Measurements from ENCODE around the gene ANKRD55.
"Not testable (repeated sequence)": the region's sequence is repeated elsewhere in the genome, so short reads cannot be mapped to it uniquely, and the experiment has no call there.

ANKRD55 gene

DNA sequence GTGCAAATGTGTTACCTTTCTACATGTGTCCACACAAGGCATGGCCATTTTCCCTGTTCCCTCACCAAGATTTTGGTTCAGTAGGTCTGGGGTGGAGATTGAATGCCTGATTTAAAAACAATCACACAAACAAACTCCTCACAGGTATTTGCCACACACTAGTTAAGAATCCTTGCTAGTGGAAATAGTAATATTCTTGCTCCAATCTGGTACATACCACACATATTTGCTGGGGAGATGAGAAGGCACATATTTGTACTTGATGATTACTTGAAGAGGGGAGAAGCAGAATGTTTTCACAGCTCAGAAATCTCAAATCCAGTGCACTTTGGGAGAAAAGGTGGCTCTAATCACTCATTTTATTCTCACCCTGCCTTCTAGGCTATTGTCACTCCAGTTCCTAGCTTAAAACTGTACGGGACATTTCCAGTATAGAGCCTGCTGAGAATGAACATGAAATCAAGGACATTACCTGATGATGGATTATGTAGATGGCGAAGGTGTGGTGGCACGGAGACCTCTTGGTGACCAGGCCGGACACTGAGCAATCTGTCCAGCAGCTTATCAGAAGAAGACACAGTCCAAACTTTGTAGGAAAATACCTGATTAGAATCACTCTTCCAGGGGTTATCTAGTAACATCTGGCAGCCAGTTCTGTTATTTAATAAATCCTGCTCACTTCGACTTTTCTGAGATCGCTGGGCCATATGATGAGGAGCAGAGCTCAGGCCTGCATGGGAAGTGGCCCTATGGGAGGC is 122.3 kb downstream of the ANKRD55 start:
- peaks cover 3% of the 10 kb centered on the region for H3K4me1 ChIP-seq (ENCODE audit: insufficient read depth, low read length)
- no peaks in the 10 kb centered on the region for H3K9me3 ChIP-seq (ENCODE audit: low read length)
- H3K4me3 ChIP-seq (ENCODE audit: low read depth in 1 of 2, low read length in 2 of 2): no peak overlapping the region
- H3K27me3 ChIP-seq (ENCODE audit: control insufficient read depth in 1 of 2, insufficient read depth in 2 of 2, low read length in 2 of 2): no peaks in the 10 kb centered on the region
- H3K9ac ChIP-seq (ENCODE audit: low read length): no peak overlapping the region
- no peak overlapping the region for H3K27ac ChIP-seq (ENCODE audit: low read depth, low read length)
- no peaks in the 10 kb centered on the region for H3K36me3 ChIP-seq (ENCODE audit: insufficient read depth, low read length)

- Histone ChIP-seq H3K4me1 (ENCODE audit: insufficient read depth, low read length) (peaks cover 4% of the 10 kb centered on the region), H3K9me3 (ENCODE audit: low read length) (no peaks in the 10 kb centered on the region), H3K9ac (ENCODE audit: low read length) (no peak overlapping the region), H3K36me3 (ENCODE audit: insufficient read depth, low read length) (no peaks in the 10 kb centered on the region), H3K4me3 (ENCODE audit: low read depth in 1 of 2, low read length in 2 of 2) (no peak overlapping the region), H3K27me3 (ENCODE audit: control insufficient read depth in 1 of 2, insufficient read depth in 2 of 2, low read length in 2 of 2) (no peaks in the 10 kb centered on the region), H3K27ac (ENCODE audit: low read depth, low read length) (no peak overlapping the region)
Measured at GRCh38 chr5:56108246-56108645, 124.9 kb downstream of the ANKRD55 start.

DNA sequence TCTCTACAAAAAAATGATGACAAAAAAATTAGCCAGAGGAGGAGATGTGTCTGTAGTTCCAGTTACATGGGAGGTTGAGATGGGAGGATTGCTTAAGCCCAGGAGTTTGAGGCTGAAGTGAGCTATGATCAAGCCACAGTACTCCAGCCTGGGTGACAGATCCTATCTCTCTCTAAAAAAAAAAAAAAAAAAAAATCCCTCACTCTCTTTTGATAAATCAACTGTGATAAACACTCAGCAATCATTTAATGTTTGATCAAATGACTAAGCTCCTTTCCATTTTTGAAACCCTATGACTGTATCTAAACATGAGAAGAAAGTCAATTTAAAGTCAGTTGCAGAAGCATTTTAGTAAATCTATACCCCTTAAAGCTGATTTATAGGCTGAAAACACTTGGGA is 126.3 kb downstream of the ANKRD55 start:
- Histone ChIP-seq H3K4me3 (ENCODE audit: low read depth in 1 of 2, low read length in 2 of 2) (no peak overlapping the region), H3K27ac (ENCODE audit: low read depth, low read length) (no peak overlapping the region), H3K9ac (ENCODE audit: low read length) (no peak overlapping the region), H3K27me3 (ENCODE audit: control insufficient read depth in 1 of 2, insufficient read depth in 2 of 2, low read length in 2 of 2) (no peaks in the 10 kb centered on the region), H3K36me3 (ENCODE audit: insufficient read depth, low read length) (no peaks in the 10 kb centered on the region), H3K9me3 (ENCODE audit: low read length) (no peaks in the 10 kb centered on the region), H3K4me1 (ENCODE audit: insufficient read depth, low read length) (peaks cover 4% of the 10 kb centered on the region)

DNA sequence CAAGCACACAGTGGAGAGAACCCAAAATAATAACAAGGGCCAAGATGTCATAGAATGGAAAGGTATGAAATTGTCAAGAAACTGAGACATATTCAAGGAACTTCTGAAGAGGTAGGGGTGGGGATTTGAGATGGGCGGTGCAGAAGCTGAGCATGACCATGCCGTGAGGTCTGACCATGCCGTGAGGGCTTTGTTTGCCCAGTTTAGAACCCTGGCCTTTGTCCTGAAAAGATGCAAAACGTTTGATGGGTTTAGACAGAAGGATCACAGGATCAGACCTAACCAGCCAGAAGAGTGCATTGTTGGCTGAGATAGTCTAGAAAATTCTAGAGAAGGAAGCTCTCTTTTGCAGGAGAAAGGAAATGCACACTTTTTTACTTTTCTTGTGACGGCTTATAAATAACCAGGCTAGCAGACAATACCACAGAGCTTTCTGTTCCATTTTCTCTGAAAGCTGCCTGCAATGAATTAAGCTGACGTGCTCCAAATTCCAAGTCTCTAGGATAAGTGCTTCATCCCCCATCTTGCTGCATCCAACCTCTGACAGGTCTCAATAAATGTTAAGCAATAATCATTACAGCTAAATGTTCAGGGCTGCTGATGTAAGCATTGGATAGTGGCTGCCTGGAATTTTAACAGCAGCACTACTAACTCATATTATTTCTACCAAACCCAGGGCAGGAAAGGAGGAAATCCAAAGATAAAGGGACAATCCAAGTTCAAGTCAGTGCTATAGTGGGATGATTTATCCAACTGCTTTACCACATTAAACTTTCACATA is 127.4 kb downstream of the ANKRD55 start:
- no peak overlapping the region for H3K9ac ChIP-seq (ENCODE audit: low read length)
- H3K27ac ChIP-seq (ENCODE audit: low read depth, low read length): no peak overlapping the region
- H3K9me3 ChIP-seq (ENCODE audit: low read length): no peaks in the 10 kb centered on the region
- H3K36me3 ChIP-seq (ENCODE audit: insufficient read depth, low read length): no peaks in the 10 kb centered on the region
- H3K4me3 ChIP-seq (ENCODE audit: low read depth in 1 of 2, low read length in 2 of 2): no peak overlapping the region
- no peaks in the 10 kb centered on the region for H3K27me3 ChIP-seq (ENCODE audit: control insufficient read depth in 1 of 2, insufficient read depth in 2 of 2, low read length in 2 of 2)
- peaks cover 4% of the 10 kb centered on the region for H3K4me1 ChIP-seq (ENCODE audit: insufficient read depth, low read length)

- no peak overlapping the region for H3K4me3 ChIP-seq (ENCODE audit: low read depth in 1 of 2, low read length in 2 of 2)
- no peaks in the 10 kb centered on the region for H3K36me3 ChIP-seq (ENCODE audit: insufficient read depth, low read length)
- no peak overlapping the region for H3K27ac ChIP-seq (ENCODE audit: low read depth, low read length)
- H3K27me3 ChIP-seq (ENCODE audit: control insufficient read depth in 1 of 2, insufficient read depth in 2 of 2, low read length in 2 of 2): no peaks in the 10 kb centered on the region
- no peak overlapping the region for H3K9ac ChIP-seq (ENCODE audit: low read length)
- no peaks in the 10 kb centered on the region for H3K9me3 ChIP-seq (ENCODE audit: low read length)
- H3K4me1 ChIP-seq (ENCODE audit: insufficient read depth, low read length): peaks cover 4% of the 10 kb centered on the region
Measured at GRCh38 chr5:56102889-56103288, 130.2 kb downstream of the ANKRD55 start.

GRCh38 chr5:56102207-56102606 is 130.9 kb downstream of the ANKRD55 start:
- H3K9ac ChIP-seq (ENCODE audit: low read length); H3K4me3 ChIP-seq (ENCODE audit: low read depth in 1 of 2, low read length in 2 of 2); H3K4me1 ChIP-seq (ENCODE audit: insufficient read depth, low read length); H3K36me3 ChIP-seq (ENCODE audit: insufficient read depth, low read length); H3K27ac ChIP-seq (ENCODE audit: low read depth, low read length); H3K27me3 ChIP-seq (ENCODE audit: control insufficient read depth in 1 of 2, insufficient read depth in 2 of 2, low read length in 2 of 2); H3K9me3 ChIP-seq (ENCODE audit: low read length): not testable (repeated sequence)

GRCh38 chr5:56101180-56101579 is 131.9 kb downstream of the ANKRD55 start:
- H3K36me3 ChIP-seq (ENCODE audit: insufficient read depth, low read length): no peaks in the 10 kb centered on the region
- H3K9me3 ChIP-seq (ENCODE audit: low read length): no peaks in the 10 kb centered on the region
- no peak overlapping the region for H3K4me3 ChIP-seq (ENCODE audit: low read depth in 1 of 2, low read length in 2 of 2)
- no peak overlapping the region for H3K9ac ChIP-seq (ENCODE audit: low read length)
- H3K4me1 ChIP-seq (ENCODE audit: insufficient read depth, low read length): peaks cover 4% of the 10 kb centered on the region
- H3K27ac ChIP-seq (ENCODE audit: low read depth, low read length): no peak overlapping the region
- no peaks in the 10 kb centered on the region for H3K27me3 ChIP-seq (ENCODE audit: control insufficient read depth in 1 of 2, insufficient read depth in 2 of 2, low read length in 2 of 2)

DNA sequence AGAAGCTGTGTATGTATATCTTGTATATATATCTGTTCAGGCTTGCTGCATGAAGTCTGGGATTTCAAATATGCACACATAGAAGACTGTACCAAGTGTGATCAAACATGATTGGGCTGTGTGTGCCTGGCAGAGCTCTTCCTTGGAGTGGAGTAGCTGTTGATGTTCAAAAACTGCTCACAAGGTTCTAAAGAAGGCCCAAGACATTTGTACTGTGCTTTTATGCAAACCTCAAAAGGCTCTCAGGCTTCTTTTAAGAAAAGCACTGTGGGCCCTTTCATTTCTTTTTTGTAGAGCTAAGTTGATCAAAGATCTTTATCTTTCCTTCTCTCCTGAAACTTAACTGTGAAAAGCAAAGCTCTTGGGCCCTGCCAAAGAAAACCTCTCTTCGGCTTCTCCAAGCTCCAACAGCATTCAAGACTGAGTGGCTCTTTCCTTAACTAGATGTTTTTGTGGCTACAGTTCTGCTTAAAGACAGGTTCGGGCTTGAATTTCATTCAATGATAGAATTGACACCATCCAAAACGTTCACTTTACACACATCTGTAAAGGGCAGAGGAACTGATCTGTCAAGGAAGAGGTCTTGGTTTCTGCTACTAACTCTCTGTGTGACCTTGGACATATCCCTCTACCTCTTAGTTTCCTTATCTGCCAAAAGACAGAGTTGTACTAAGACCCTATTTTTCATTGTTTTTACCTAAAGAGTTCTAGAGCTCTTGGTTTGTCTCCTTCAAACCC is 132.5 kb downstream of the ANKRD55 start:
- H3K27me3 ChIP-seq (ENCODE audit: control insufficient read depth in 1 of 2, insufficient read depth in 2 of 2, low read length in 2 of 2): no peaks in the 10 kb centered on the region
- H3K9me3 ChIP-seq (ENCODE audit: low read length): no peaks in the 10 kb centered on the region
- no peak overlapping the region for H3K4me3 ChIP-seq (ENCODE audit: low read depth in 1 of 2, low read length in 2 of 2)
- no peaks in the 10 kb centered on the region for H3K4me1 ChIP-seq (ENCODE audit: insufficient read depth, low read length)
- no peaks in the 10 kb centered on the region for H3K36me3 ChIP-seq (ENCODE audit: insufficient read depth, low read length)
- H3K27ac ChIP-seq (ENCODE audit: low read depth, low read length): no peak overlapping the region
- H3K9ac ChIP-seq (ENCODE audit: low read length): no peak overlapping the region

- Histone ChIP-seq H3K4me1 (ENCODE audit: insufficient read depth, low read length) (no peaks in the 10 kb centered on the region), H3K4me3 (ENCODE audit: low read depth in 1 of 2, low read length in 2 of 2) (no peak overlapping the region), H3K9me3 (ENCODE audit: low read length) (no peaks in the 10 kb centered on the region), H3K27ac (ENCODE audit: low read depth, low read length) (no peak overlapping the region), H3K9ac (ENCODE audit: low read length) (no peak overlapping the region), H3K27me3 (ENCODE audit: control insufficient read depth in 1 of 2, insufficient read depth in 2 of 2, low read length in 2 of 2) (no peaks in the 10 kb centered on the region), H3K36me3 (ENCODE audit: insufficient read depth, low read length) (no peaks in the 10 kb centered on the region)
Measured at GRCh38 chr5:56099346-56099745, 133.8 kb downstream of the ANKRD55 start.

- Histone ChIP-seq H3K4me3 (ENCODE audit: low read depth in 1 of 2, low read length in 2 of 2) (no peak overlapping the region), H3K27ac (ENCODE audit: low read depth, low read length) (no peak overlapping the region), H3K4me1 (ENCODE audit: insufficient read depth, low read length) (no peaks in the 10 kb centered on the region), H3K27me3 (ENCODE audit: control insufficient read depth in 1 of 2, insufficient read depth in 2 of 2, low read length in 2 of 2) (no peaks in the 10 kb centered on the region), H3K9ac (ENCODE audit: low read length) (no peak overlapping the region), H3K9me3 (ENCODE audit: low read length) (no peaks in the 10 kb centered on the region), H3K36me3 (ENCODE audit: insufficient read depth, low read length) (no peaks in the 10 kb centered on the region)
Measured at GRCh38 chr5:56097055-56097454, 136.1 kb downstream of the ANKRD55 start.

DNA sequence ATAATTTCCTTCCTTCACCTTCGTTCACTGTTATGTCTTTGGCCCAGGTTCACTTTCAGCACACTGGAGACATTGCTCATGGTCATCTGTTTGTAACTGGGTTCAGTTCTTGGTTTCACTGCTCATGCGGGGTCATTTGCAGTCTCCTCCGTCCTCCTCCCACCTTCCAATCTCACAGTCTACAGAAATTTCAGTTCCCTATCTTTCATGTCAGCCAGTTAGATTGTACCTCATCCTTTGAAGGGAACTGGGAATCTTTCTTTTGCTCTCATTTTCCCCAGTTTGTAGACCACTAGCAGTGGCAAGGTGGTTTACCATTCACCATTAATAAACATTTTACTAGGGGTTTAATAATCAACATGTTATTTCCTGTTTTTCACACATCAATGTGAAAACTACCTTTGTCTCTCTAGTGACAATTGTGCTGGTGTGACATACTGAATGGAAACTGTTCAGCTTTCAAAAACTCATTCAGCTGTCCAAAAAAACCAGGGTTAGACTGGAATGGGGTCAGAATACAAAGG is 137.5 kb downstream of the ANKRD55 start:
- Histone ChIP-seq H3K4me1 (ENCODE audit: insufficient read depth, low read length) (no peaks in the 10 kb centered on the region), H3K9me3 (ENCODE audit: low read length) (no peaks in the 10 kb centered on the region), H3K36me3 (ENCODE audit: insufficient read depth, low read length) (no peaks in the 10 kb centered on the region), H3K27ac (ENCODE audit: low read depth, low read length) (no peak overlapping the region), H3K27me3 (ENCODE audit: control insufficient read depth in 1 of 2, insufficient read depth in 2 of 2, low read length in 2 of 2) (no peaks in the 10 kb centered on the region), H3K9ac (ENCODE audit: low read length) (no peak overlapping the region), H3K4me3 (ENCODE audit: low read depth in 1 of 2, low read length in 2 of 2) (no peak overlapping the region)

All from muscle layer of colon (tissue), 2 donors.